HG03108 (cell line): ENCODE results near the gene IQGAP2.
A peak's percentile ranks its signal among the peaks of the same experiment; 100 is the strongest.
"Not testable (repeated sequence)": the region's sequence is repeated elsewhere in the genome, so short reads cannot be mapped to it uniquely, and the experiment has no call there.

Experiments used
- ATAC-seq: cut with Tn5 transposase; IDR thresholded peaks from one replicate; pipeline ENCODE4 v1.9.1; 2021; ENCODE audit warnings: moderate library complexity; ENCODE audit not compliant: unreplicated experiment

The IQGAP2 gene

DNA sequence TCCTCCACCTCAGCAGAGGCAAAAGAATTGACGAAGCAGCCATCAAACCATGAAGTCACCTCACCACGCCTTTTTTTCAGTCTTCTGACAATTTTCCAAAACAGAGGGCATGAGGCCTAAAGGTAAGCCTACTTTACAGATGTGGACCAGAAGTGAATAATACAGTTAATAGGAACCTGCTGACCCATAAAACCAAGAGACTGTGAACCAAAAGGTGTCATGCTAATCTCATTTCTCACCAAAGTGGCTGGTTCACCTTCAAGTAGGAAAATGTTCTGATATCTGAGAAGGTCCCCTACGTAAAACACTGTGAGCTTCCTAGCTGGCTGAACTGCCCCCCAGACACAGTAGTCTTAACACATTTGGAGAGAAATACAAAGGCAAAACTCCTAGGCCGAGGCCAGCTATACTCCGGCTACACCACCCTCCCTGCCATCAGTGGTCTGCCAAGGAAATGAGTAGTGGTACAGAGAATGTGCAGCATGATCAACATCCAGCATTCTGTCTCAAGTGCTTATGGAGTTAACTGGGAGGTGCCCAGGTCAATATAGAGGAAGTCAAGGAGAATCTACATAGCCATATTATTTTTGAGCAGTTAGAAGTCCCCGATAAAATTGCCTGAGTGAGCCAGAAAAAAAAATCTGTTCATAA is 239.4 kb downstream of the IQGAP2 start:
- no peak for ATAC-seq

DNA sequence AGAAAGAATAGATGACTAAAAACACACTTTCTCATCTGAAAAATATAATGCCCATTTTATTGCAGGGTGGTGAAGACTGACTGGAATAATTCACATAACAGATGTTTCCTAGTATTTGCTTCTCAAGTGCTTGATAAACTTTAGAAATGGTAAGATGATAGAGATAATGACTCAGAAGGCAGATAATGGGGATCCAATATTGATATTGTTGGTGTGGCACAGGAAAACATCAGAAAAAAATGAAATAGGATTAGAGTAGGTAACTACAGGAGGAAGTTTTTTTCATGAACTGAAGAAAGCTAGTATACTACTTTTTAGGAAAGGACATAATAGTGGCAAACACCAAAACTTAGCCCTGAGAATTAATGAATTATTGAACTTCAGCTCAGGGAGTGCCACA is 240.3 kb downstream of the IQGAP2 start:
- no peak for ATAC-seq

DNA sequence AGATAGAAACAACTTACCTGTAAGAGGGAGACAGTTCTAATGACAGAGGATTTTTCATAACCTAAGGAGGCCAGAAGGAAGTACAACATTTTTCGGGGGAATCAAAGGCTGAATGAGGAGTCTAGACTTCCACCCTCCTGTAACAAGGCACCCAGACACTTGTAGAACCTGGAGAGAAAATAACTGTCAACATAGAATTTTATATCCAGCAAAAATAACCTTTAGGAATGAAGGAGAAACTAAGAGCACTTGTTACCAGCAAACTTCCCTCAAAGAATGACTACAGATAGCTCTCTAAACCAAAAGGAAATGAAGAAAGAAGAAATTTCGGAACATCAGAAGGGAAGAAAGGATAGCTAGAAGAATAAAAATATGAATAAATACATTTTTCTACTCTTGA is 246.1 kb downstream of the IQGAP2 start:
- ATAC-seq: no peak

DNA sequence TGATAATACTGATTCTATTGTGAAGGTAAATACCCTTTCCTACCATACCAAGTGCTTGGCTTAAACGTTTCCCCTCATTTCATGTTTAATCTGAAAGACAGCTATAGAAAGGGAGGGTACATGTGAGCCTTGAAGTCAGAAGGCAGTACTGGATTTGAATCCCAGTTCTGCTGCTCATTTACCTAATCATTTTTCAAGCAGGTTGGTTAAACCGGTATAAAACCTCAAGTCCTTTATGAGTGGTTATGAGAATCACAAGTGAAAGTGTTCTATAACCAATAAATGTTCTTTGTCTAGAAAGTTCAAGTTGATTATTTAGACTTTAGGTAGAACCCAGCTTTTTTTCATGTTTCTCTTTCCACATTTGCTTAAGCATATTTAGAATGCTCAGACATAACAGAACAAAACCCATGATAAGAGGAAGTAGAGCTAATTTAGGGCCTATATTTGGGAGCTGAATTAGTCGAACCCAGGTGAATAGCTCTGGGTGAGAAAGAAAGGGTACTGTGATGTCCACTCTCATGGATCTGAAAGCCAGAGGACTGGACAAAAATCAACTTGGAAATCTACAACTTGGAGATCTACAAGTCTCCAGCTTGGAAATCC is 249.8 kb downstream of the IQGAP2 start:
- ATAC-seq: no peak

DNA sequence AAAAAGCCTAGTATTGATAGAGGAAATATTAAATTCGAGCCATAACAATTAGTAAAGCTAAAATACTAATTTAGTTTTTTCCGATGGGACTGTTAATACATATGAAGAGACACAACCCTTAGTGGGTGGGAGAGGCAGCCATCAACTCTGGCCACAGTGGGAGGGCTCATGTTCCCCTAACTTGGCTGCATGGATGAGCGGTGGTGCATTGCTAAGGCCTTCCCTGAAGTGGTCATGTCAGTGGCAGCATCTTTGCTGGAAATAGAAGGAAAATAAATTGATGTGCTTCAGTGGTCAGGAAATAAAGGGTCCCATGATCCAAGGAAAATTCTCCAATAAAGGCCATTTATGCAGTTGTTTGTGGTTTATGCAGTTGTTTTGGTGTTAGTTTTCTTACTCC is 254.0 kb downstream of the IQGAP2 start:
- no peak for ATAC-seq

DNA sequence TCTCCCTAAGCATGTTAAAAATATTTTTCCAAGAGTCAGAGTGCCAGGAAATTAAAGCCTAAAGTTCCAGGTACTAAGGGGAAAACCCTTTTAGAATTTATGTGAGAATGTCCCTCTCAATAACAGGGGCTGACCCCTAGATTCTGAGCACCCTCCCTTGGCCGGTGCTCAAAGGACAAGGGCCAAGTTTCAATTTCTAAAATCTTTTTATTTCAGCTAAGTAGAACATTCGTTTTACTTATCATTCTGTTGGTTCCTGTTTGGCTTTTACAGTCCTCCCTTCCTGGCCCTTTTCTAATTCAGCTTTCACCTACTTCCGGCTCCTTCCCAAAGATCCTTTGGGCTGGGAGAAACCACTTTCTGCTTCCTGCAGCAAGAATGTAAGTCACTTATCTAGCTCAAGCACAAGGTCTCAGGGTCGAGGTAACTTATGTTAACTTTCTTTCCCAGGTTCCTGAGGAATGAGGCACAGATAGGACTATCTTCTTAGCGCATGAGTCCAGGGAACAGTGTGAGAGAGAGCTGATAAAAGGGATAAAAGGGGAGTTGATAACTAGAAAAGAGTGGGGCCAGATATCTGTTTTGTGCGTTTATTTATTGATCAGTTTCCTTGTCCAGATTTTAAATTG is 254.7 kb downstream of the IQGAP2 start:
- ATAC-seq: no peak

DNA sequence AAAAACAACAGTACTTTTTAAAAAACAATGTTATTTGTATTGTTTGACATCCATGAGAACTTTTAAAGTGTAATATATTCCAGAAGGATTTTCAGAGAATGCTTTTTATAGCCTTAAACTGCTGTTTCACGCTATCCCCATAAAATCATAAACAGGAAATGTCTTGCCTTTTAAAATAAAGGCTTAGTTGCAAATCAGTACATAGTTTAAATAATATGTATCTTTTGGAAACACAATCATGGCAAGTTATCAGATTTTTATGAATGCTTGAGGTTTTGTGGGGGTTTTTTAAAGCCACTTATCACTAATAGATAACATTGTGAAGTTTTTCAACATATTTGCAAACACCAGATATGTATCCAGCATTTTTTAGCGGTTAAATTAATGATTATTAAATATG is 257.3 kb downstream of the IQGAP2 start:
- no peak for ATAC-seq

DNA sequence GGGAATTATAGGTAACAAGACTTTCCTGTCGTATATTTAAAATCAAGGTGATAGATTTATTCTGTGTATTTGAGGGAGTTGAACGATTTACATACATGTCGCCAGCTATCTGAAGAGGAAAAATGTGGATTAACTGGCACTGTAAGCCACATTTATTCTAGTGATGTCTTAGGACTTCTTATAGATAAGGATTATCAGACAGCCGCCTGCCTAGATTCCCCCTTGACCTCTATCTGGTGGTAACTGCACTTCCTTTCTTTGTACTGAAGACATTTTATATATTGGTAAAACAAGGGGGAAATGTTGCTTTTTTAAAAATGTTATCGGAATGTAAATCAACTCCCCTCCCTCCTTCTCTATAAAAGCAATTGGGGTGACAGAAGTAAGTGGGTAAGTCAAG is 259.4 kb downstream of the IQGAP2 start:
- no peak for ATAC-seq

DNA sequence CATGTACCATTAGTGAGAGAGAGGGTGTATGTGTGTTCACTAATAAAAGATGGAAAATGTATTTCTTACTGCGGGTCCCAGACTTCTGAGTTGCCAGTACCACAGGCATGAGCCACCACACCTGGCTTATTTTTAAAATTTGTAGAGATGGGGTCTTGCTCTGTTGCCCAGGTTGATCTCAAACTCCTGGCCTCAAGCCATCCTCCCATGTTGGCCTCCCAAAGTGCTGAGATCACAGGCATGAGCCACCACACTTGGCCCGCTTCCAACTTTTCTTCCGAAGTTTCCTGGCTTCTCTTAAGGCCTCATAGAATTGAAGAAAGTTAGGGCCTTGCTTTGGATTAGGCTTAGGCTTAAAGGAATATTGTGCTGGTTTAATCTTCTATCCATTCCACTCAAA is 260.5 kb downstream of the IQGAP2 start:
- no peak for ATAC-seq

DNA sequence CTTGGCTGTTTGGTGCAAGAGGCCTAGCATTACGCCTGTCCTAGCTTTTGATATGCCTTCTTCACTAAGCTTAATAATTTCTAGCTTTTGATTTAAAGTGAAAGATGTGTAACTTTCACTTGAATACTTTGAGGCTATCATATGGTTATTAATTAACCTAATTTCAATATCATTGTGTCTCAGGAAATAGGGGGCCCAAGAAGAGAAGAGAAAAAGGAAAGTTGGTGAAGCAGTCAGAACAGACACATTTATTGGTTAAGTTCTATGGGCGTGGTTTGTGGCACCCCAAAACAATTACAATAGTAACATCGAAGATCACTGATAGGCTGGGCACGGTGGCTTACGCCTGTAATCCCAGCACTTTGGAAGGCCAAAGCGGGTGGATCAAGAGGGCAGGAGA is 261.0 kb downstream of the IQGAP2 start:
- peak; percentile 49 for ATAC-seq

DNA sequence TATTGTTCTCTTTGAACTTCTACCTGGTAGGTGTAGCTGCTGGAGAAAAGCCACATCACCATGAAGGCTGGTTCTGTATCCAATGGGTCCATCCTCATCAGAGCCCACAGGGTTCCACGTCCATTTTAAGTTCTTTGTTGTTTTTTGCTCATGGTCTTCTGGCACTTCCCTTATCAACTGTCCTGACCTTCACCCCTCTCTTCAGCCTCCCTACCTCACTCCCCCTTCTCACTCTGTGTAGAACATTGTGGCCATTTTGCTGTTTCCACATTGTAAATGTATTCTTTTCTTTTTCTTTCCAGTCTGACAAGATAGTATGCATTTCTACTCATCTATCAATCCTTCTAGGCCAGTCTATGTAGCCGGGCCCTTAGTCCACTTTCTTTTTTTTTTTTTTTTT is 264.4 kb downstream of the IQGAP2 start:
- no peak for ATAC-seq

DNA sequence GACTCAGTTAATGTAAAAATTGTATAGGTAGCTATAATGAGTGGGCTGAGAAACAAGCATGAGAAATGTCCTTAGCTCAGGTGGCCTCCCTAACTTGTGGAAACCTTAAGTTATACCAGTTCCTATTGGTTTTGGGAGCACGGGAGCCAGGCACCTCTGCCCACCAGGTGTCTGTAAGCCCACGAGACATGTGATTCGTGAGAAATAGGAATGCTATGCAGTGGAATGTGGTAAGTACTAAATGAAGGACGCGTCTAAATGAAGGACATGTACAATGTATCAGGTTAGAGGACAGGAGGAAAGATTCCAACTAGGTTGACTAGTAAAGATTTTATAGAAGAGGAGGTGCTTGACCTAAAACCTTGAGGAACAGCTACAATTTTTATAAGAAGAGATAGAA is 266.2 kb downstream of the IQGAP2 start:
- no peak for ATAC-seq

DNA sequence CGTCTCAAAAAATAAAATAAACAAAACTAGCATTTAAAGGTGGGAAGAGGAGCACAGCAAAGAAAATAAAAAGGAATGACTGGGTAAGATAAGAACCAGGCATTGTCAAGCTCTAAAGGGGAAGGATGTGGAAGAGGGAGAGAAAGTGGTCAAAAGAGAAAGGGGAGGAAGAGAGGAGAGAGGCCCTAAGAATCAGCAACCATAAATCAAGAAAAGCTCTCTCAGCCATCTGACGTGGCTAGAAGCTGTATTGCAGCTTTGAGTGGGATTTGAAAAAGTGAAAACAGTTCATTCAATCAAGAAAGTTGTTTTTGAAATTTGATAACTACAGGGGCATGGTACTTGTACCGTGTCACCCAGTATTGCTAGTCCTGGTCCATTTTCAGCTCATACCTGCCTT is 267.4 kb downstream of the IQGAP2 start:
- ATAC-seq: no peak

DNA sequence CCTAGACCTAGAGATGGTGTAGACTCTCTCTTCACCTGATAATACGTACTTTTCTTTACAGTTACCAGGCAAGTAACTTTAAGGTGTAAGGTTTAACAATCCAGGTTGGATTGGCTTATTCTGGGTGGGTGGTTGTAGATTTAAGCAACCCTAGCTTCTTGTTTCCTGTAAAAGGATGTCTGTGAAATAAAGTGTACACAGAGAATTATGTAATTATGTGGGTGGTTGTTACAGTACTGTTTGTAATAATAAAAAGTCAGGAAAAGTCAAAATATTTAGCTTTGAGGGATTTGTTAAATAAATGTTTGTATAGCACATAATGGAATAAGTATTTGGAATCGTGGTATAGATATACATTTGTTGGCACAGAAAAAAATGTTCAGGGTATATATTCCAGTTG is 269.2 kb downstream of the IQGAP2 start:
- ATAC-seq: no peak

DNA sequence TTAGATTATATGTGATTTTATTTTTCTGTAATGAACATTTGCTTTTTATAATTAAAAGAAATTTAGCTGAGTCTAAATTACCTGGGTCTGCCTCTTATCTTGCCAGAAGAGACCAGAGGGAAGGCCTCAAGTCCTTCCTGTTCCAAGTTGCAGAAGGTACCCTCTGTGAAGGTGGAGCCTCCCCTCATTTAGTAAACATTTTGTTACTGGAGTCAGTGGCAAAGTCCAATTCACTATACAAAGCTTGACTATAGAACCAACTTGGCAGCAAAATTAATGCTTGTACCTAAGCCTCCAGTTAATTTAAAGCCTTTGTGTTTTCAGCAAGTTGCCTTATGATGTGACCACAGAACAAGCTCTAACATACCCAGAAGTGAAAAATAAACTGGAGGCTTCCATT is 270.0 kb downstream of the IQGAP2 start:
- ATAC-seq: no peak

DNA sequence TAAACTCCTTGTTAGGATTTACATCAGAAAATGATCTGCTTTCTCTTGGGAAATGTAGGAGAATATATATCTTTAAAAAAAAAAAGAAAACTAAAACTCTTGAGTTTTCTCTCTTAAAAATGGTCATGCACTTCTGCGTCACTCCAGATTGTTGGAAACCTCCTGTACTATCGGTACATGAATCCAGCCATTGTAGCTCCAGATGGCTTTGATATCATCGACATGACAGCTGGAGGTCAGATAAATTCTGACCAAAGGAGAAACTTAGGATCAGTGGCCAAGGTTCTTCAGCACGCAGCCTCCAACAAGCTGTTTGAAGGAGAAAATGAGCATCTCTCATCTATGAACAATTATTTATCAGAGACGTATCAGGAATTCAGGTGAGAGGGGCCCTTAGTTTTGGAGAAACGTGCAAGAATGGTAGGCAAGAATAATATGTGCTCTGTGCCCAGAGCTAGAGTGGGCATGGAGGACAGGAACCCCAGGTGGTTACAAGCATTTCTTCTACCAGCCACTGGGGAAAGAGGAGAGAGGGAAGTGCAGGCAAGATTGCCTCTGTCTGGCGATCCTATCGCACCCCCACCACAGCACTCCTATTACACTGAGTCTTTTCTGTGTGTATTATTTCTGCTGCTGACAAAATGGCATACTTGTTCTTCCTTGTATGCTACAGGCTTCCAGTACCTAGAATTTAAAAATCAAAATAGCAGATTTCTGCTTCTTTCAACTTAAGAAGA is 271.4 kb downstream of the IQGAP2 start:
- ATAC-seq: no peak

DNA sequence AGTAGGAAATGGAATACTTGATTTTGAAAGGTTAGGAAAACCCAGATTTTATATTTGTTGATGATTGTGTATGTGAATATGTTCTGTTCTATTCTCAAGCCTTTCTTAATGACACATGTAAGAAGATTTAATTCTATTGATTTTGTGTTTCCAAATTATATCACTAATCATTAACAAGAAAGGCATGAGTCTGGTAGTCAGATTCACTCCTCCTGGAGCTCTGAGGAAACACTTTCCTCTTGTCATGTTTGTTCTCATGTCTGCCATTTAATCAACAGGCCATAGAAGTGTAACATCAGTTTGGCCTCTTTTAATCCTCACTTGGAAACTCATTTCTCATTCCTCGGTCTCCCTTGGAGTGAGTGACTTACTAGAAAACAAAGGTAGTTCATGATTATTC is 272.3 kb downstream of the IQGAP2 start:
- no peak for ATAC-seq

DNA sequence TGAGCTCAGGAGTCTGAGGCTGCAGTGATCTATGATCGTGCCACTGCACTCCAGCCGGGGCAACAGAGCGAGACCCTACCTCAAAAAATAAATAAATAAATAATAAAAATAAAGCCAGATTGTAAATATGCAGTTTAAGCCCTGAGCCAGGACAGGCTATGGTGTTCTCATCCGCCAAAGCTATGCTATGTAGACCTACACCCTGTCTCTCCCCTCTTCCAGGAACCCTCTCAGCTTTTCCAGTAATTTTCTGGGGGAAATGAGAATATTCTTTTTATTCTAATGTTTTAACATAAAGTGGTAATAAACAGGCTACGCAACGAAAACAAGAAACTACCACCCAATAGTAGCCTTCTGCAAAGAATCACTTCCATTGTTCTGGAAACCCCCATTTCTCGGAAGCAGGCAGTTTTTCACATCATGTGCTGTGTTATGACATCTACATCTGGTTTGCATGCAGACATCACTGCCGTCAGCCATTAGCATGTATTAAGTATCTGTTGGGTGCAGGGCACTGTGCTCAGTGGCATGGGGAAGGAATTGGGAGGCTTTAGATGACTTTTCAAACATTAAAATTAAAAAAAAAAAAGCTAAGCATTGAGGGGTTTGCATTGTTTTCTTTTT is 274.9 kb downstream of the IQGAP2 start:
- no peak for ATAC-seq

DNA sequence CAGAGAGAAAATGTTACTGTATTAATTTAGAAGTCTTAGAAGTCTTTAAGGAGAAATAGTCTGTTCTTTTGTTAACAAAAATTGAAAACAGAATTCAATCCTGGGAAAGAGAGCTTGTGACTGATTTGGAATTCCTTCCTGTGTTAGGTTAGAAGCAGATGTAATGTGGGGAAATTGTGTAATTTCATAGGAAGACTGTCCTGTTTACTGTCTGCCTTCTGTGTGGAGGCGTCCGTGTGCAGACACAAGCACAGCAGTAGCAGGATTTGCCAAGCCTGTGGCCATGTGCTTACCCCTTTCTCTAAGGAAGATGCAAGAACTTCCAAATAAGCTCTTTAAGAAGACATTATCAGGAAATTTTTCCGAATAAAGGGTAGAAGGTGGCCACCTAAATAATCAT is 276.1 kb downstream of the IQGAP2 start:
- no peak for ATAC-seq

DNA sequence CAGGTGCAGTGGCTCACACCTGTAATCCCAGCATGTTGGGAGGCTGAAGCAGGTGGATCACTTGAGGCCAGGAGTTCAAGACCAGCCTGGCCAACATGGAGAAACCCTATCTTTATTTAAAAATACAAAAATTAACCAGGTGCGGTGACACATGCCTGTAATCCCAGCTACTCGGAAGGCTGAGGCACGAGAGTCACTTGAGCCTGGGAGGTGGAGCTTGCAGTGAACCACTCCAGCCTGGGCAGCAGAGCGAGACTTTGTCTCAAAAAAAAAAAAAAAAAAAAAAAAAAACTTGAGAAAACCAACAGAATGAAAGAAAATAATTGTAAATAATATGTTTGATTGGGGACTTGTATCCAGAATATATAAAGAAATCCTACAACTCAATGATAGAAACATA is 277.7 kb downstream of the IQGAP2 start:
- ATAC-seq: not testable (repeated sequence)

DNA sequence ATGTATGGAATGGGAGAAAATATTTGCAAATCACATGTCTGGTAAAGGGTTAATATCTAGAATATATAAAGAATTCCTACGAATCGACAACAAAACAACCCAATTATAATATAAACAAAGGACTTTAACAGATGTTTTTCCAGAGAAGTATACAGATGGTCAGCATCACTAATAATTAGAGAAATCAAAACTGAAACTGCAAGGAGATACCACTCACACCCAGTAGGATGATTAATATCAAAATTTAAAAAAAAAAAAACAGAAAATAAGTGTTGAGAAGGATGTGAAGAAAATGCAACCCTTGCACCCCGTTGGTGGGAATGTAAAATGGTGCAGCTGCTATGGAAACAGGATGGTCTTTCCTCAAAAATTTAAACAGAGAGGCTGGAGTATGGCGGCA is 278.2 kb downstream of the IQGAP2 start:
- no peak for ATAC-seq

DNA sequence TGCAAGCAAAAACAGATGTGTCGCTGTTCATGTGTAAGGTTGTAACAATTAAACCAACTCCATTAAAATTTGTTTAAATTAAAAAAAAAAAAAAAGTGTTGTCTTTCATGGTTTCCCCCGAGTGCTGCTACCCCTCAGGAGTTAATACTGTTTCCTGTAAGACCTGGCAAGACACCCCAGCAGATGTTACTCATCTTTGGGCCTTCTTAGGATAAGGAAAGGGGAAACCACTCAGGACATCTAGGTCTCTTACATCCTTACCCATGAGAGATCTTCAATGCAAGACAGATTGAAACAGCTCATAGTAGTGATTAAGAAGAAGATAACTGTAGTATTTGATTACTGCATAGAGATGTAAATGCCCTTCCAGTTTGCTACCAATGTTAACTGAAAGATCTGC is 279.3 kb downstream of the IQGAP2 start:
- no peak for ATAC-seq
